SK-N-DZ (cell line): ENCODE results near the gene ETS1.

Experiments used
- DNase-seq: peaks from one replicate; pipeline ENCODE4 v3.0.0-alpha.2; 2015; ENCODE audit warnings: low spot score

Gene ETS1

DNA sequence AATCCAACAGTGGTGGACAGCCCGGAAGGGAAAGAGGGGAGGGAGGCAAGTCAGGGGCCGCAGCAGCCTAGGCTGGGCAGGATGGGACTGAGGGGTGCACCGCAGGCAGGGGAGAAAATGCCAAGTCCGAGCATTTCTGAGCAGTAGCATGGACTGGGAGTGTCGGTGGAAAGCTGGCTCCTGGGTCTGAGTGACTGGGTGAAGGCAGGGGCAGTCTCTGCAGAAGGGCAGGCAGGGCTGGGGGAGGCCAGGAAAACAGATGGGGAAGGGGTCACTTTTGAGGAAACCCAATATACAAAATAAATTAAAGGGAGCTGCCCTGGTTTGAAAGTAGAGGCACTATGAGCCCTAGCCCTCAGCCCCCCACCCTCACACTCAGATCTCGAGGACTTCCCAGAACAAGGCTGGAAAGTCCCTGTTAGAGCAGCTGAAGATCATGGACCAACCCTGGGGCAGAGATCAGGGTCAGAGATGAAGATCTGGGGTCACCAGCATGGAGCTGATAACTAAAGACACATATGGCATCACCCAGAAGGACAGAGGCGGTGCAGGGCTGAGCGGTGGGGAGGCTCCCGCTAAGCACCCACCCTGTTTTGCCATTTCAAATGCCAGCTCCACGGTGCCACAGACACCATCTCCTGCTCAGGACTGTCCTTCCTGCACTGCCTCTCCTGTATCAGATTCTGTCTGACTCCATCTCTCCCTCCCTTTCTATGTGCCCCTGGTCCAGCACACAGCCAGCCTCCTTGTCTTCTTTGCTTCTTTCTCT lies 32.4 kb upstream of the ETS1 start:
- no peak for DNase-seq

DNA sequence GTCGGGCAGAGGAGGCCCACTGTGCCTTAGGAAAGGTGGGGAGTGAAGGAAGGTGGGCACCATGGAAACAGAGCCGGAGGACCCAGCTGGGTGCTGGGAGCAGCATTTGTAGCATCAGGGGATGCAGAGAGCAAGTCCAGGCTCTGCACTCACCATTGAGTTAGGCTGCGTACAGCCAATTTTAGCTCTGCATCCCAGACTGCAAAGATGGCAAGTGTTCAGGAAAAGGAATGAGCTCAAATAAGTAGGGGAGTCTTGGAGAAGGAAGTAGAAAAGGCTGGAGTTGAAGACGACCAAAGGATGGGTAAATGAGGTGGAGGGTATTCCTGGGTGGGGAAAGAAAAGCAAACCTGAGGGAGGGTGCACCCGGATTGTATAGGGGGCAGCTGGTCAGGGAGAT lies 31.6 kb upstream of the ETS1 start:
- no peak for DNase-seq

DNA sequence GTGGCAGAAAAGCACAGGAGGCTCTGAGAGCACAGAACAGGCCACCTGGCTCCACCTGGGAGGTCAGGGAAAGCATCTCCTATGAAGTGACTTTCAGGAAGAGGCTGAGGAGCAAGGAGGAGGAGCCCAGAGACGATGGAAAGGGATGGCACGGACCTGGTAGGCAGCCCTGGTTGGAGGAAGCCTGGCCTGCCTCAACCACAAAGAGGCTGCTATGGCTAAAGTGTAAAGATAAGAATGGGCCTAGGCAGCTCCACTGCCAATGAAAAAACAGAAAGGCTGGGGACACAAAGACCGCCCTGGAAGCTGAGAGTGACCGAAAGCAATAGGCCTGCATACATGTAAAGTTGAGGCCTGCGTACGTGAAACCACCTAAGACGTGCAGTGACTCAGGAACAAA lies 31.2 kb upstream of the ETS1 start:
- no peak for DNase-seq

DNA sequence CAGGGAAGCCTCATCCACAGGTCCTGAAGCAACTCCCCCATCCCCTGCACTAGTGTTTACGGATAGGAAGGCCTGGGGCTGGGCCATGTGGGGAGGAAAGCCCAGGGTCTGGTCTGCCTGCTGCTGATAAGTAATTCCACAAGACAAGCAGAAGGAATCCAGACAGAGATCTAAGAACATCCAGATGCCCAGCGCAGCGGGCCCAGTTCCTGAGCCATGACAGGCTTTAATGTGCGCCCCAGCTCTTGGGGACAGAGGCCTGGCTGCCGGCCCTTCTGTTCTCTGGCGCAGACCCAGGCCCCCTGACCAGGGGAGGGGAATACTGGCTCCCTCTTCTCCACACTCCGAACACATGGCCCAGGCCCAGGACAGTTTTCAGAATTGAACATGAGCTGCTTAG lies 28.8 kb upstream of the ETS1 start:
- no peak for DNase-seq

DNA sequence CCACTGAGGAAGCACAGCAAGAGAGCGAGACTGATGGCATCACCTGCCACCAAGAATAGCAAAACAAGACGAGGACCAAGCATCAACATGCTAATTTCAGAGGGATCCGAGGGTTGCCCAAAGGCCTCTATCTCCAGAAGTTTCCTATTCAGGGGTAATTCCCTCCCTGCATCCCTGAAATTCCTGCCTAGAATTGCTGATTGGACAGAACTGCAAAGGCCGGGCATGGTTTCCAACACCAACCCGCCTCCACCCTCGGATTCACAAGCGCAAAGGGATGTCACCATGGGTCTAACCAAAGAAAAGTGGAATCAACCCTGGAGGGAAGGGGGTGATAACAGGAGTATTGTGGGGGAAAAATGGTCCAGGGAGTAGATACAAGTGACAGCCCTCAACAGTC lies 28.3 kb upstream of the ETS1 start:
- no peak for DNase-seq

DNA sequence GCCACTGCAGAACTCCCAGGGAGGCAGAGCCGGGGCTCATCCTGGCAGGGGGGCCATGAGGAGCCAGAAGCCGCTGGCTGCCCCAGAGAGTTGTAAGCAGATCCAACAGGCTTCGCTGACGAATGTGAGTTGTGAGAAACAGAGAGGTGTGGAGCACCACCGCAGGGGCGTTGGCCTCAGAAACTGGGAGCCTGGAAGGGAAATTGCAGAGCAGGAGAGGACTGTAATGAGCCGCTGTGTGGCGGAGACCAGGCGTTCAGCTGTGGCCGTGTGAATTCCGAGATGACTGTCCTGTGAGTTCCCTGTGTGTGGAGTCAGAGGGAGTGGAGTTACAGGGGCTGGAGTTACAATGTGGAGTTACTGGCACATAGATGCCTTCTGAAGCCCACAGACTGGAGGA lies 27.7 kb upstream of the ETS1 start:
- DNase-seq = no peak

DNA sequence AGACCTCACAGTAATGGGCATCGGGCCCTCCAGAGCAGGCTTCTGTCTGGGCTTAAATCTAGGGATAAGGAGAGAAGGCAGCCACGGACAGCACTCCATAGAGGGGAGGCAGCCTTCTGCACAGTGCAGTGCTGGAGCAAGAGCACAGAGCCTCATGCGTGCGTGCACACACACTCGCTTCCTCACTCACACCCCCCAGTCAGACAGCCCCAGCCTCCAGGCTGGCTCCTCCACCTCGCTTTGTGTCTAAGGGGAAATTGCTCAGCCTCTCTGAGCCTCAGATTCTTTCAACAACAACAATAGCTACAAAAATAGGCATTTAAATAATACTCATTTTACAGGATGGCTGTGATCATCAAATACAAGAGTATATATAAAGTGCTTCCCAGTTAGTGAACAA lies 26.7 kb upstream of the ETS1 start:
- no peak for DNase-seq

DNA sequence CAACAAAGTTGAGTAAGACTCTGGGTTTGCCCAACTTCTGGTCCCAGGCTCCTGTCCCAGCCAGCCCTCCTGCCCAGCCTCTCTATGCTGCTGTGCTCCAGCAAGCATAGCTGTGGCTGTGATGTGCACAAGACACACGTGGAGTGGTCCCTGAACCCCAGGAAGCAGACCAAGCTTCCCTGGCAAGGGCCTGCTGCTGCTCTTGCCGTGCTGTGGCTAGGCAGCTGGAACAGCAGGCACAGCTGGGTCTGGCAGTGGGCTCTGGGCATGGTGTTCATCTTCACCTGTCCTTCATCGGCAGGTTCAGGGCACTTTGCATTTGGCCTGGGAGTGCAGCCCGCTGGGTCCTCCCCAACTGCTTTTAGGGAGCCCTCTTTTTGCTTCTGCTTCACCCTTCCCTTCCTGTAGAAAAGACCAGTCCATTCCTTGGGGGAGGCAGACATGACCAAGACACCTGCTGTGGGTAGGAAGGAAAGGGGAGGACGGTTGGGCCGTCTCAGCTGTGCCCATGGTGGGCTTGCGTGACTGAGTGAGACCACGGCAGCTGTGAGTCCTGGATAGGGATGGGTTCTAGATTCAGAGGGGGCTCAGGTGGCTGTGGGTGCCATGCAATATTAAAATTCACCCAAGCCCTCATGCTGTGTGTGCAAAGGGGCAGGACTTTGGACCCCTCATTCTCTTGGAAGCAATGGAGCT lies 26.1 kb upstream of the ETS1 start:
- DNase-seq = no peak

DNA sequence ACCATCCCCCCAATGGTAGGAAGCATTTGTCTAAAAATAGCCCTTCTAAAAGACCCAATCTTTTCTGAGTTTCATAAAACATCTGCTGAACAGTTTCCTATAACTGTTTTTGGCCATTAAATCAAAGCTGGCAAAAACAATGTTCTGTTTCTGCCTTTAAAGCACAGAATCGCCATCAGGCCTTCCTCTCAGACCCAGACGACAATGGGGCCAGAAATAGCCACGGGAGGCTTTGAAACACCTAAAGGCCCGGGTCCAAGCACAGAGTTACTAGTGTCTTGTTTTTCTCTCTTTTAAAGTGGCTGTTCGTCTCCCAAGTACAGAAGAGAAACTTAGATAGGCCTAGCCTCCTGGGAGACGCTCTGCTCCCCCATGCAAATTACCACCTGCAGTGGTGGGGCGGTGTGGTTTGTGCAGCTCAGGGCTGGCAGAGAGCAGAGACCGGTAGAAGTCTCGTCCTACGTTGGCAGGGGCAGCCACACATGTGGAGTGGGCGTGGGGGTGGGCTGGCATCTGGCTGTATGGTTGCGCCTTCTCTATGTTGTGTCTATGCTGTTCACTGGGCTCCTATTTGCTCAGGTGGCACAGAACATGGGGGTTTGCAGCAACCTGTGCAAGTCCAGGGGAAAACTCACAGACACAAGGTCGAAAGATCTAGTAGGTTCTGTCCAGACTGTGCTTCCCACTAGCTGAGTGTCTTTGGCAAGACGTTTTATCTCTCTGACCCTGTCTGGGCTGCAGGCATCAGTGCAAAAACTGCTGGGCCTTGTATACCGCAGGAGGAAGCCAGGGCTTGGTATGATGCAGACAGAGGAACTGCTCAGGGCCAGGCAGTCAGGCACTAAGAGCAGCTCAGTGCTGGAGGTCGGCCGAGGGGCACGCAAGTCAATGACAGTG lies 23.6 kb upstream of the ETS1 start:
- DNase-seq = no peak

DNA sequence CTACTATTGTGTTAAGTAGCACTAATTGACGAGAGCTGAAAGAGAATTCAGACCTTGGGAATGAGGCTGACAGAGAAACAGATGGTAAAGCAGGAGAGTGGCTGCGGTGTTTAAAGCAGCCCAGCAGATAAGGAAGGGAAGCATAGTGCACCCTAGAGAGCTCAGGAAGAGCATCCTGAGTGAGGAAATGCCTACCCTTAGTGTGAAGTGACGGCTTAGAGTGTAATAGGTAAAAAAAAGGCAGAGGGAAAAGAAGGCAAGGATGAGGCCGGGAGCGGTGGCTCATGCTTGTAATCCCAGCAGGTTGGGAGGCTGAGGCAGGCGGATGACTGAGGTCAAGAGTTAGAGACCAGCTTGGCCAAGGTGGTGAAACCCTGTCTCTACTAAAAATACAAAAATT lies 22.4 kb upstream of the ETS1 start:
- no peak for DNase-seq

DNA sequence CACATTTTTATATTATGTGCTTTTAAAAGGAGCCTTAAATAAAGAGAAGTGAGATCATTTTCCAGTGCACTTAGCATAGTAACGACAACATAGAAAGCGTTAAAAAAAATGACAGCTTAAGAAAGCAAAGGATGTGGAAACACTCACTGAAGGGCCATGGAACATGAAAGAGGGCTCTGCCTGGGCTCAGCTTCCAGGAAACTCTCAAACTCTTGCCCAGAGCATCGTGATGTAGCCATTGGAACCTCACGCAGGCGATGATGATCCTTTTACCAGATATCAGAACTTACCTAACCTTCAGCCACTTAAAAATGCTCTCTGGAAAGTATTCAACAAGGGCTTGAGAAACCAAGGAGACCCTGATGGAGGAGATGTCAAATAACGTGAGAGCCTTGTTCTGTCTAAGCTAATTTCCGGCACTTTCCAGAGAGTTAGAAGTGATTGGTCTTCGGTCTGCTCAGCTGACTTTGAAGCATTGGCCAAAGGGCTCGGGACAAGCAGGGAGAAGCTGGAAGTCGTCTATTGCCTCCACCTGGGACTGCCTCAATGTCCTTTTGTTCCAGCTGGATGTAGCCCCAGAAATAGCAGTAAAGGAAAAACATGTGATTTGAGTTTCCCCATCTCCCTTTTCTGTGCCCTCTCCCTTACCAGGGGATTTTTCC lies 21.5 kb upstream of the ETS1 start:
- no peak for DNase-seq

DNA sequence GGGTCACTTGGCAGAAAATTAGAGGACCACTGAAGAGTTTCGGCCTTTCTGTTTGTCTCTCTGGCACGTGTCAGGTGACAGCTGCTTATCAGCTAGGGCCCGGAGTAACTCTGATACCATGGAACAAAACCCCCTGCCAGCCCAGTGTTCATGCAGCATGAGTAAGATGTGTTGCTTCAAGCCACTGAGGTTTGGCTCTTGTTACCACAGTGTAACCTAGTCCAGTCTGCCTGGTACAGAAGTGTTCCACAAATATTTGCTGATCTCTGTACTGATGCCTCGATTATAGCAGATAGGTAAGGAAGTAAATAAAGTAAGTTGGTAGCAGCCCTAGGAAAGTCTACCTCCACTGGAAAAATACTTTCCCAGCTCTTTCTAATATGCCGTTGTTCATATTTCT lies 20.5 kb upstream of the ETS1 start:
- no peak for DNase-seq

DNA sequence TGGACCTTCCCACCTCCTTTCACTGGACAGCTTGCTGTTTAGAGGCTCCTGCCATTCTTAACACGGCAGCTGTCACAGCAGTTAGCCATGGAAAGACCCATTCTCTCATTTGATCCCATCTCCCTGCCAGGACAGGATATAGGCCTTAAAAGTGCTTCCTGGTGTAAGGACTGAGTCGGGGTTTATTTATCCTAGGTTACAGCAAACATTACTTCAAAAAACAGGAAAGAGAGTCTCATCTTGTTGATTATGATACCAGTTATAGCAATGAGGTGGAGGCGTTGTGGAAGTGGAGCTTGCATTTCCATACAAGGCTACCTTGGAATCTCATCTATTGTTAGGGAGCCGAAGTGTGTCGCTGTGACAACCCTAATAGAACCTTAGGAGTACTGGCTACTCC lies 17.4 kb upstream of the ETS1 start:
- no peak for DNase-seq

DNA sequence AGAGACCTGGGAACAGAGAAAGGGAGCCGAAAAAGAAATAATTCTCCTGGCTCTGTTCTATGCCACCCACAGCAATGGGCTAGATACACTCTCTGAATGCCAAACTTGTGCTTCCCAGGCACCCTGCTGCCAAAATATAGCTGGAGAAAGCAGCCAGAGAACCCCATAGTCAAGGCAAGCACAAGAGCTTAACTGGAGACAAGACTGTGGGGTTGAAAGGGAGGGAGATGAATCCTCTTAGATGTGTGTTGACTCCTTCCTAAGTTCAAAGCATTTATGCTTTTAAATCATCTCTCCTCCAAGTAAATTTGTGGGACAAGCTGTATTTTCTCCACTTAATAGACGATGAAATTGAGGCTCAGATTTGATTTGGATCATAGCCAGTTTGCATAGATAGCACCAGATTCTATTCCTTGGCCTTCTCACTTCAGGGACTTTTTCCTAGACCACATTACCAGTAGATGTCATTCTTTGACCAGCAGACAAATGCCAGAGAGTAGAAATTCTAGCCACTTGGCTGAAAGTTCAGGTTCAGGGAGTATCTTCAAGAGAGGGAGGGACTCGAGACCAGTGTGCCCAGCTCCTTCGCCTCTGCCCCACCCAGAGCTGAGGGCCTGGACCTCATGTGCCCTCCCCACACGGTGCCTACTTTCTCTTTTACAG lies 16.5 kb upstream of the ETS1 start:
- DNase-seq = no peak

DNA sequence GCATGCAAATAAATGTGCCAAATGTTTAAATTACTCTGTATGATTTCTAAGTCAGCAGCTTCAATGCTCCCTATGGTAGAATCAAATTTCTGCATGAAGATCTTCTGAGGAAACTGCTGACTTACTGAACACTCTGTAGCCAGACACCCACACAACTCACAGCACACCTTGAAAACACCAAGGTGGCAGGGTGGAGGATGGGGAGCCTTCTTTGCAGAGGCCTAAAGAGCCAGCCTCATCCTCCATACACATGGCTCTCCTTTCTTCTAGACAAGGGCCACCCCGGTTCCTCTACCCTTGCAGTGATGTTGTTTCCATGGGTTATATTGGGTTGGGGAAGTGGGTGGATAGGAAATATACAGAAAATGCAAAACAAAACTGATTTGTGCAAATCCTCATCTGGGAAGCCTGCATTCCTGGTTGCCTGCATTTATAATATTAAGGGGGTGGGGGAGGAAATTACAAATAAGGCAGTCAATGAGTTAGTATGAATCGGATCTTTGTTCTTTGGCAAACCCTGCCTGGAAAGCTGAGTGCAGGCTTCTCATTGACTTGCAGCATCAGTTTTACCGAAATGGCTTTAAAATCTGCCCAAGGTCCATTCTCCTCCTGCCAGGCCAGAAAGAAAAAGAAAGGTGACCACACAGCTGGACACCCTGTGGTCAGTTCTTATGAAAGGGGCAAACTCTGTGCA lies 15.8 kb upstream of the ETS1 start:
- no peak for DNase-seq

DNA sequence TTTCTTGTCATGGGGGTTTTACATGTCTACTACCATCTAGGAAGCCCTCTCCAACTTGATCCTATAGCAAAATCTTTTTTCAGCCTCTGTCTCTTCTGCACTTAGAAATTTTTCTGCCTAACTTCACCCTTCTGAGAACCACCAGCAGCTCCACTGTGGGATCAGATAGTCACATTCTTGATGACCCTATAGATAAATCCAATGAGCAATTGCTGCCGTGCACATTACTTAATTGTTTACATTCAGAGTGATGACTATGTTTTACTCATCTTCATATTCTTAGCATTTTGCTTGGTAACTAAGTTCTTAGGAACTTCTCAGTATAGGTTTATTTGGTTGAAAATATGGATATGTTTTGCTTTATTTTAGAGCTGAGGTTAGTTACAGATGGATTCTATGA lies 12.4 kb upstream of the ETS1 start:
- DNase-seq = no peak

DNA sequence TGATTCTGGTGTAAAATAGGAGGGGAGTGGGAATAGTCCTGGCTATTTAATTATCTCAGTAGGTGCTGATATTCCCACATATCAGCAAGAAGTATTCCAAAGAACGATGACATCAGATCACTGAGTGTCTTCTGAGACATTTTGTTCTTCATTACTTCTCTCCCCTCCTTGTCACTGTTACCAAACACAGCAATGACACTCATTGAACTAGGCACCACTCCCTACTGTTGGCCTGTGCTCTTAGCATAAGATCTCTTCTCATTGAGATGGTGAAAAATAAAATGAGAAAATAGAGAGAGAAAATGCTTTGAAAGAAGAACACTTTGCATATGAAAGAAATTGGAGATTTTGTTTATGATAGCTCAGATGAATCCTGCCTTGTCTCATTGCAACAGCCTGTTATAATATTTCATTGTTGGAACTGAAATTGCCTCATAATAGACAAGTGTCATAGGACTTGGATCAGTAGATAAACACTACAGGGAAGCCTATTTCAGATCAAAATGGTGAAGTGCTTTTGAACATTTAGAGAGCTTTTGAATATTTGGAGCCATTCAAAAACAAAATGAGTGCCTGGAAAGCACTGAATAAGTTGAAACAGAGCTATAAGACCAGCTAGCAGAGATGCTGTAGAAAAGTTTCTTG lies 11.3 kb upstream of the ETS1 start:
- no peak for DNase-seq

DNA sequence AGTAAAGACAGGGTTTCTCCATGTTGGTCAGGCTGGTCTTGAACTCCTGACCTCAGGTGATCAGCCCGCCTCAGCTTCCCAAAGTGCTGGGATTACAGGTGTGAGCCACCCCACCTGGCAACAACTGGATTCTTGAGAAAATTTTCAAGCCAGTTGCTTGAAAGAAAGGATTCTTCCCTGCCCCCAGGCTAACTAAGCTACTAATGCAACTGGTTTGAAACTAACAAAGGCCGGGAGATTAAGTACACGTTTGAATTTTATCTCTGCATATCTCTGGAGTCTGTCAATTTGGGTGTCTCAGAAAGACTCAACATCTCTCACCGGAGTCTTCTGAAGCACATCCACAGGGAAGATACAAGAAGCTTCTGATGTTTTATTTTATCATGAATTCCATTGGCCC lies 10.7 kb upstream of the ETS1 start:
- no peak for DNase-seq

DNA sequence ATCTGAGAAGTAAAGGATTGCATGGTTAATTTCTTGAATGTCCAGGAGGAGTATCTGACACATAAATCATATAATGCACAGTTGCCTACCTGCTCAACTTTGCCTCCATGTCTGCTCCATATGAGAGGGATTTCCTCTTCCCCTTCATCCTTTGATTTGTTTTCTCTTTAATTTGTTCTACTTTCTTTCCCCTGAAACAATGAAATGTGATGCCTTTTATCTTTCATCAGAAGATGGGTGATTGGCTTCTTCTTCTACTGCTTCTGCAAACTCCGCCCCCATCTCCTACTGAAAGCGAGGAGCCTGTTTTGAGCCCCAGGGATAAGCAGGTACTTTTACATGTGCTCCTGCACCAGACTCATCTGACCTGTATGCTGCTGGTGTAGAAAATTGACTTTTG lies 9.9 kb upstream of the ETS1 start:
- no peak for DNase-seq

DNA sequence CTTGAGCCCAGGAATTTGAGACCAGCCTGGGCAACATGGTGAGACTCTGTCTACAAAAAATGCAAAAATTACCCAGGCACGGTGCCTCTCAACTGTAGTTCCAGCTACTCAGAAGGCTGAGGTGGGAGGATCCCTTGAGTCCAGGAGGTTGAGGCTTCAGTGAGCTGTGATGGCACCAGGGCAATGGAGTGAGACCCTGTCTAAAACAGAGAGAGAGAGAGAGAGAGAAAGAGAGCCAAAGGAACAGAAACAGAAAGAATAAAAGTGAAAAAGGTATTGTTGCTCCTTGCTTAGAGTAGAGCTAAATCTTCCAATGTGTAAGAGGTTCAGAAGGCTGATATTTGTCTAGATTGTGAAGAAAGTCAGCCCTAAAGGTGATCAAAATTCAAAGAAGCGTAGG lies 8.9 kb upstream of the ETS1 start:
- DNase-seq = no peak
